SKM-1 treated with dmso at 0.1 percent for 144 hours (cell line): ENCODE results near the gene MOB1B.

Experiments
- DNase-seq: peaks from one replicate; lab custom pipeline; 2025; ENCODE audit not compliant: unreplicated experiment; lab: John Stamatoyannopoulos, UW

Gene MOB1B

GRCh38 chr4:70914000-70914399, 11.8 kb downstream of the MOB1B start:
- DNase-seq, result no peak

GRCh38 chr4:70914631-70915030, 12.5 kb downstream of the MOB1B start:
- DNase-seq, result no peak

- DNase-seq, result no peak
Measured at GRCh38 chr4:70915036-70915815, 13.1 kb downstream of the MOB1B start.

GRCh38 chr4:70915874-70916559, 13.8 kb downstream of the MOB1B start:
- DNase-seq, result no peak

GRCh38 chr4:70920592-70920991, 18.4 kb downstream of the MOB1B start:
- no peak for DNase-seq

GRCh38 chr4:70925418-70925817, 23.2 kb downstream of the MOB1B start:
- DNase-seq, result no peak

- no peak for DNase-seq
Measured at GRCh38 chr4:70925899-70926635, 23.9 kb downstream of the MOB1B start.

GRCh38 chr4:70927502-70928137, 25.5 kb downstream of the MOB1B start:
- DNase-seq, result no peak

- DNase-seq, result no peak
Measured at GRCh38 chr4:70930530-70931256, 28.5 kb downstream of the MOB1B start.

GRCh38 chr4:70931347-70931746, 29.2 kb downstream of the MOB1B start:
- no peak for DNase-seq

GRCh38 chr4:70932984-70933383, 30.8 kb downstream of the MOB1B start:
- no peak for DNase-seq

- DNase-seq, result no peak
Measured at GRCh38 chr4:70935038-70935695, 33.0 kb downstream of the MOB1B start.

GRCh38 chr4:70936200-70936787, 34.1 kb downstream of the MOB1B start:
- DNase-seq, result no peak

GRCh38 chr4:70938086-70938485, 35.9 kb downstream of the MOB1B start:
- no peak for DNase-seq

- DNase-seq, result no peak
Measured at GRCh38 chr4:70940134-70940533, 38.0 kb downstream of the MOB1B start.

GRCh38 chr4:70943114-70943513, 40.9 kb downstream of the MOB1B start:
- peak; percentile 78 for DNase-seq

GRCh38 chr4:70945046-70945445, 42.9 kb downstream of the MOB1B start:
- DNase-seq, result peak; percentile 95

GRCh38 chr4:70945452-70946055, 43.4 kb downstream of the MOB1B start:
- no peak for DNase-seq

GRCh38 chr4:70946939-70947338, 44.8 kb downstream of the MOB1B start:
- DNase-seq, result peak; percentile 35
